Activated naive CD4-positive, alpha-beta T cell (primary cell): Measurements from ENCODE around the gene EIF4E2.
"Not testable (repeated sequence)": the region's sequence is repeated elsewhere in the genome, so short reads cannot be mapped to it uniquely, and the experiment has no call there.

ENCODE experiments used
- DNase-seq, 4 experiments: peaks; one replicate each; lab custom pipeline; 2025; lab: John Stamatoyannopoulos, UW

EIF4E2 gene

DNA sequence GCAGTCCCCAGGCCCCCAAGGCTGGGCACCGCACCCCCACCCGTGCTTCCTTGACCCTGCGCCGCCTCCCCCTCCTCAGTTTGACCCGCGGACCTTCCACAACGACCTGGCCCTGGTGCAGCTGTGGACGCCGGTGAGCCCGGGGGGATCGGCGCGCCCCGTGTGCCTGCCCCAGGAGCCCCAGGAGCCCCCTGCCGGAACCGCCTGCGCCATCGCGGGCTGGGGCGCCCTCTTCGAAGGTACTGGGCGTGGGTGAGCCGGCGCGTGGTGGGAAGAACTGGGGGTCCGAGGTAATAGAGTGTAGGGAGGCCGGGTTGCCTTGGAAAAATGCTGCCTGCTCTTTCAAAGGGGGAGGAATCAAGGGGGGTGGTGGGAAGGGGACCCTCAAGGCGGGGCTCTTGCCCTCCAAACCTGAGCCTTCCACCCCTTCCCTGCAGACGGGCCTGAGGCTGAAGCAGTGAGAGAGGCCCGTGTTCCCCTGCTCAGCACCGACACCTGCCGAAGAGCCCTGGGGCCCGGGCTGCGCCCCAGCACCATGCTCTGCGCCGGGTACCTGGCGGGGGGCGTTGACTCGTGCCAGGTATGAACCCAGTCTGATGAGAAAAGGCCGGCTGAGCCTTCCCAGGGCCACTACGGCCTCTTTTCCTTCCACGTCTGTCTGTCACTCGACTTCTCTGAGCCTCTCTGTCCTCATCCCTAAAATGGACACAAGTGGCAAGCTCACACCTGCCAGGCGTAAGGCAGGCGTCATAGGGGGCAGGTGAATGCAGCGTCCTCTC, 27.7 kb upstream of the EIF4E2 start:
- no peak for DNase-seq

DNA sequence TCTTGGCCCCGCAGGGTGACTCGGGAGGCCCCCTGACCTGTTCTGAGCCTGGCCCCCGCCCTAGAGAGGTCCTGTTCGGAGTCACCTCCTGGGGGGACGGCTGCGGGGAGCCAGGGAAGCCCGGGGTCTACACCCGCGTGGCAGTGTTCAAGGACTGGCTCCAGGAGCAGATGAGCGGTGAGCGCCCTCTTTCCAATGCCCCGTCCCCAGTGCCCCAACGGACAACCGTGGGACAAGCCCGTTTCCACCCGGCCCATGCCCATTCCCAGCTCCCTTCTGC, 27.1 kb upstream of the EIF4E2 start:
- DNase-seq: no peak

DNA sequence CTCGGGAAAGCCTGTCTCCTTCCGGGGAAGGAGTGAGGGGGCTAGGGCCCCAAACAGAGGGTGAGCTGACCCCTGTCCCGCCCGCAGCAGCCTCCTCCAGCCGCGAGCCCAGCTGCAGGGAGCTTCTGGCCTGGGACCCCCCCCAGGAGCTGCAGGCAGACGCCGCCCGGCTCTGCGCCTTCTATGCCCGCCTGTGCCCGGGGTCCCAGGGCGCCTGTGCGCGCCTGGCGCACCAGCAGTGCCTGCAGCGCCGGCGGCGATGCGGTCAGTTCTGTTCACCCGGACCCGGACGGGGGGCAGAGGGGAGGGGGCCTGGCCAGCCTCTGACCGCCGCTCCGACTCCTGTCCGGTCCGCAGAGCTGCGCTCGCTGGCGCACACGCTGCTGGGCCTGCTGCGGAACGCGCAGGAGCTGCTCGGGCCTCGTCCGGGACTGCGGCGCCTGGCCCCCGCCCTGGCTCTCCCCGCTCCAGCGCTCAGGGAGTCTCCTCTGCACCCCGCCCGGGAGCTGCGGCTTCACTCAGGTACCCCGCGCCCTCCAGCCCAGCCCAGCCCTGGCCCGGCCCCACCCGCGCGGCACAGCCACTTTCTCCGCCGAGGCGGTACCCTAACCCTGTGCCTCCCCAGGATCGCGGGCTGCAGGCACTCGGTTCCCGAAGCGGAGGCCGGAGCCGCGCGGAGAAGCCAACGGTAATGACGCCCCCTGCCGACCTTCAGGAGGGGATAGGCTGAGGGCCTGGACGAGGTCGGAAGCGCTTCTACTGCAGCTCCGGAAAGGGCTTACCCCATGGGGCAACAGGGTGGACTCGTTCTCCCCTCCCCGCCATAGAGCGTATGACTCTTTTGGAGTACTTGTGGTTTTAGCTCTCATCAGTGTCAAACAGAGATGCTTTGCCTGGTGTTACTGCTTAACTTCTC, 26.5 kb upstream of the EIF4E2 start:
- DNase-seq: no peak

DNA sequence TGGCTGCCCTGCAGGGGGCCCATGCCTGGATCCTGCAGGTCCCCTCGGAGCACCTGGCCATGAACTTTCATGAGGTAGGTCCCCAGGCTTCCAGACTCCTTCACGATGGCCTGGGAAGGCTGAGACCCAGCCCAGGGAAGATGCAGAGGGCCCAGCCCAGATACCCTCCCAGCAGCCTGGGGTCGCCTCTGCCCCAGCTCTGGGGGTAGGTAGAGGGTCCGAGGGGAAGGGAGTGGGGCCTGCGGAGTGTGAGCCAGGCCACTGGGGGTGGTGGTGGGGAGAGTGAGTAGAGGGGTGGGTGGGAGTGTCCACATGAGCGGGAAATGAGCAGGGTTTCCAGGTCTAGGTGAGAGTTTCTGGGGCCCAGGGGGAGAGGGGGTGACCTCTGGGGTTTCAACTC, 25.7 kb upstream of the EIF4E2 start:
- DNase-seq: no peak

DNA sequence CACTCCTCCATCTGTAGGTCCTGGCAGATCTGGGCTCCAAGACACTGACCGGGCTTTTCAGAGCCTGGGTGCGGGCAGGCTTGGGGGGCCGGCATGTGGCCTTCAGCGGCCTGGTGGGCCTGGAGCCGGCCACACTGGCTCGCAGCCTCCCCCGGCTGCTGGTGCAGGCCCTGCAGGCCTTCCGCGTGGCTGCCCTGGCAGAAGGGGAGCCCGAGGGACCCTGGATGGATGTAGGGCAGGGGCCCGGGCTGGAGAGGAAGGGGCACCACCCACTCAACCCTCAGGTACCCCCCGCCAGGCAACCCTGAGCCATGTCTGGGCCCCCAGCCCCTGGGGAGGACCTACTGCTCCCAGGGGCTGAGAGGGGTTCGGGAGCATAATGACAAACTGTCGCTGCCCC, 25.3 kb upstream of the EIF4E2 start:
- no peak for DNase-seq

DNA sequence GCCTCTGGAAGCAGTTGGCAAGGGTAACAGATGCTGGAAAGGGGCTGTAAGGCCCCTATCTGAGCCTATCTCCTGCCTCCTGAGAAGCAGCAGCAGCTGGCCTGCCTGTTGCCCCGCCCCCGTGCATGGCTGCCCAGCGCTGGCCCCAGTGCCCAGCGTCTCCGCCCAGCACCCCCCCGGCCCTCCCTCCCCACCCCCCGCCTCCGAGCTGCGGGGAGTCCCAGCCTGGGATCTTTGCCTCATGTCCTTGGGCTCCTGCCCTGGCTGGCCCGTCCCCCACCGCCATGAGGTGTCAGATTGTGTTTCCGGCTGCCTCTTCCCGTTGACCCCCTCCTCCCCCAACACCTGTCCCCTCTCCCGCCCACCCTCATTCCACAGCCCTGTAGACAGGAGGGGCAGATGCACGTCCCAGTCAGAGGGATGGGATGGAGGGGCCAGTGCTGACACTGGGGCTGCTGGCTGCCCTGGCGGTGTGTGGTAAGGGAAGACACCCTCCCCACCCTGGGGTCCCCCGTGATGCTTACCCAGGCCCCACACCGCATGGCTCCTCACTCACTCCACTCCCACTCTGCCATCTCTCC, 24.6 kb upstream of the EIF4E2 start, which contains the start of gene CHRND:
CHRND (plus strand) TSS at position 370 of the 581 bp plus-strand sequence; CDS start at position 426, 56 bp downstream.
- DNase-seq: no peak

DNA sequence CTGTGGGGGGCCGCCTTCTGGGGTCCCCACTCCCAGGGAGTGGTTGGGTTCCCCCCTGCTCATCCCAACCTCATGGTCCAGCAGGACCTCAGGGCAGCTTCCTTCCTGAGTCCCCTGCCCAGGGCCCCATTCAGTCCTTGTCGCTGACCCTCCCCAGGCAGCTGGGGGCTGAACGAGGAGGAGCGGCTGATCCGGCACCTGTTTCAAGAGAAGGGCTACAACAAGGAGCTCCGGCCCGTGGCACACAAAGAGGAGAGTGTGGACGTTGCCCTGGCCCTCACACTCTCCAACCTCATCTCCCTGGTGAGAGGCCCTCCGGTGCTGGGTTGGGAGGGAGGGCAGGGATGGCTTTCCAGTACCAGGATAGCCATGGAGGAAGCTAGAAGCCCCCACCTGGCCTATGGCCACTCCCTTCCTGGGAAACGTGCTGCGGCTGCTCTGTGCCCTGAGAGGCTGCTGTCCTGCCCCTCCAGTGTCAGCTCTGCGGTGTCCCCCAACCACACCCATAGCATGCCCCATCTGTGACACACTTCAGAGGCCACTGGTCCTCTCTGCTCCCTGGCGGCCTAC, 24.0 kb upstream of the EIF4E2 start:
- DNase-seq: no peak

DNA sequence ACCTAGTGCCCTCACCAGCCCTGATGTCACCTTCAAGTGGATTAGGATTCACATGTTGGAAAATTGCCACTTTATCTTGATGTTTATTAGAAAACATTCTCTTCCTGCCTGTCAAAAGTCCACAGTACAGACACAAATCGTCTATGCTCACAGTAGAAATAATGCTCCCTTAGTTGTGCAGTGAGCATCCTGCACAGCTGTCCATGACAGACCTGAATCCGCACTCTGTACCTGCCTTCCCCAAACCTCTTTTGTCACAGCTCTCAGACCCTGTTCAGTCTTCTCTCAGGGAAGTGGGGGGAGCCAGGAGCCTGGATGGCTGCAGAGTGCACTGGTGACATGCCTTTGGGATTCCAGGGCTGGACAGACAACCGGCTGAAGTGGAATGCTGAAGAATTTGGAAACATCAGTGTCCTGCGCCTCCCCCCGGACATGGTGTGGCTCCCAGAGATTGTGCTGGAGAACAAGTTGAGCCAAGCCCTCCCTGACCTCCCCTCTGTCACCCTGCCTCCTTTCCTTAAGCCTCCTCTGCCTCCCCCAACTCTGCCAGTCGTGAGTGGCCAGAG, 22.5 kb upstream of the EIF4E2 start:
- no peak for DNase-seq

DNA sequence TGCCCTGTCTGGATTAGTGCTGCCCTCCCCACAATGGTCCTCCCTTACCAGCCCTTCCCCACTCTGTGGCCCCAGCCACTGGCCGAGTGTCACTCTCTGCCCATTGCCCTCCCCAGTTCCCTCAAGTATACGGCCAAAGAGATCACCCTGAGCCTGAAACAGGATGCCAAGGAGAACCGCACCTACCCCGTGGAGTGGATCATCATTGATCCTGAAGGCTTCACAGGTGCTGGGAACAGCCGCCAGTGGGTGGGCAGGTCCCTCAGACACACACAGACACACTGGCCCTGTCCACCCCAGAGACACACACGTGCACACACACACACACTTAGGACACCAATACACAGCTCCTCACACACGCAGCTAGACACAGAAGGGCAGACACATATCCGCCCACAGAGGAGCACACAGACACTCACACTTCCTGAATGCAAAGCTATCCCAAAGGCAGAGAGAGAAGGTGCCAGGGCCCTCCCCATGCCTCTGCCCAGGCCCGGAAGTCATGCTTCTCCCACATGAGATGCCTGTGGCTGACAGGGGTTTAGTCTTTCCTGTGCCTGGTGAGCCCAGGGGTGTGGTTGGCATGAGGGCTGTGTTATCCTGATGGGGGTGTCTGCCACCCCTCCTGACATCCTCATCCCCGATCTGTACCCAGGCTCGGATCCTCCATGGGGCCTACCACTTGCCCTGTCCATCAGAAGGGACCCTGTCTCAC, 21.6 kb upstream of the EIF4E2 start:
- DNase-seq: no peak

DNA sequence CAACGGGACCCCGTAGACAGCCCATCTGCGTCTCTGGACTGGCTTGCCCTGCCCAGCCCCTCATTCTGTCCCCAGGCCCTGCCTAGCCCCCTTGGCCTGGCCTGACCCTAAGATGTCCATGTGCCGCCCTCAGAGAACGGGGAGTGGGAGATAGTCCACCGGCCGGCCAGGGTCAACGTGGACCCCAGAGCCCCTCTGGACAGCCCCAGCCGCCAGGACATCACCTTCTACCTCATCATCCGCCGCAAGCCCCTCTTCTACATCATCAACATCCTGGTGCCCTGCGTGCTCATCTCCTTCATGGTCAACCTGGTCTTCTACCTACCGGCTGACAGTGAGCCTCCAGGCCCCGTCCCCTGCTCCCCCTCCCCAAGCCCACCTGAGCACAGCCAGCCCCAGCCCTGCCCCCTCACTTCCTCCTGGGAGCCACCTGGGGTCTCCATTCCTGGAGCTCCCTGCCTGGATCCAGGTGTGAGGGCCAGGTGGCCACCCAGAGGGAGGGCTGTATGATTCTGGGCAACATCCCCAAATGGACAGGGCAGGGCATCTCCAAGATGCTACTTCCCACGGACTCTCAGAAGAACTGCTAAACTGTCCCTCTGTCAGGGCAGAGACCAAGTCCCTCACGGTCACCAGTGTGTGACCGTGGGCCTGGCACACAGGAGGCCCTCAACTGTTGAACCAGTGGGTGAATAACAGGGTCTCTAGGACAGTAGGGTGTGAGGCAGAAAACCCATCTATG, 20.5 kb upstream of the EIF4E2 start:
- no peak for DNase-seq

DNA sequence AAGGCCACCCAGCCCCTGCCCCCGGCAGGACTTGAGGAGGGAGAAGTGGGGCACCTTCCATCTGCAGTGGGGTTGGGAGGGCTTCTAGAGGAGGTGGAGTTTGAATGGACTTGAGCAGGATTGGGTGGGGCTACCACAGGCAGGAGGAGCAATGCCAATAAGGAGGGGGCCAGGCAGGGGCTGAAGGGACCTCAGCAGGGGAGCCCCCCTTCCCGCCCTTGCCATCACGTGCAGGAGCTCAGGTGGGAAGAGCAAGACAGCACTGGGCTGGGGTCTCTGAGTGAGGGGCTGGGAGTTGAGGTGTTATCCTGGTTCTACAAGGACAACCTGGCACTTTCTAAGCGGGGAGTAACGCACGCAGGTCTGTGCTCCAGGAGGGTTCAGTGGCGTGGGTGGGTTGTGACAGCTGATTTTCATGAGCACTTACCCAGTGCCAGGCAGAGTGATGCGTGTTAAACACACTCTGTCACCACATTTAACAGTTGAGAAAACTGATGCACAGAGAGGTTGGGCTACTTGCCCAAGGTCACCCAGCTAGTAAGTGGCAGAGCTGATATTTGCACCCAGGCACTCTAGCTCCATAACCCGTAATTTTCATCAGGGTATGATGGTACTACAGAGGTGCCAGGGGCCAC, 19.7 kb upstream of the EIF4E2 start:
- DNase-seq: no peak

DNA sequence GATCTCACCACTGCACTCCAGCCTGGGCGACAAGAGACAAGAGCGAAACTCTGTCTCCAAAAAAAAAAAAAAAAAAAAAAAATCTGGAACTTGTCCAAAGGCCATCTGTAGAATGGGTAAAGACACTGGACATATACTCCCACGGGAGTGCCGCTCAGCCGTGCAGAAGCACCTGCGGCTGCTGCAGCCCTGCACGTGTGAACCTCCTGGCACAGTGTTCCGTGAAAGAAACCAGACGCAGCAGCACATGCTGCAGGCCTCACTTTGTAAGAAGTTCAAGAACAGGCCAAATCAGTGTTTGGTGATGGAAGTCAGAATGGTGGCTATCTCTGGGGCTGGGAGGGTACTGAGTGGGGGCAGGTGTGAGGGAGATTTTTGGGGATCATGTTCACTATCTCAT, 18.1 kb upstream of the EIF4E2 start:
- DNase-seq: no peak

DNA sequence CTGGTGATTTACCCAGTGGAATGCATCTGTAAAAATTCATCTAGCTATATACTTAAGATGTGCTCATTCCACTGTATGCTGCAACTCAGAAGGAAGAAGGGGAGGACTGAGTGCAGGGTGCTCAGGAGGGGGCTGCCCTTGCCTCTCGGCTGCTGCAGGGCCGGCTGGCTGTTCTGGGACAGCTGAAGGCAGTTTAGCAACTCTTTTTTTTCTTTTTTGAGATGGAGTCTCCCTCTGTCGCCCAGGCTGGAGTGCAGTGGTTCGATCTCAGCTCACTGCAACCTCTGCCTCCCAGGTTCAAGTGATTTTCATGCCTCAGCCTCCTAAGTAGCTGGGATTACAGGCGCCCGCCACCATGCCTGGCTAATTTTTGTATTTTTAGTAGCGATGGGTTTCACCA, 17.7 kb upstream of the EIF4E2 start:
- not testable (repeated sequence) for DNase-seq

DNA sequence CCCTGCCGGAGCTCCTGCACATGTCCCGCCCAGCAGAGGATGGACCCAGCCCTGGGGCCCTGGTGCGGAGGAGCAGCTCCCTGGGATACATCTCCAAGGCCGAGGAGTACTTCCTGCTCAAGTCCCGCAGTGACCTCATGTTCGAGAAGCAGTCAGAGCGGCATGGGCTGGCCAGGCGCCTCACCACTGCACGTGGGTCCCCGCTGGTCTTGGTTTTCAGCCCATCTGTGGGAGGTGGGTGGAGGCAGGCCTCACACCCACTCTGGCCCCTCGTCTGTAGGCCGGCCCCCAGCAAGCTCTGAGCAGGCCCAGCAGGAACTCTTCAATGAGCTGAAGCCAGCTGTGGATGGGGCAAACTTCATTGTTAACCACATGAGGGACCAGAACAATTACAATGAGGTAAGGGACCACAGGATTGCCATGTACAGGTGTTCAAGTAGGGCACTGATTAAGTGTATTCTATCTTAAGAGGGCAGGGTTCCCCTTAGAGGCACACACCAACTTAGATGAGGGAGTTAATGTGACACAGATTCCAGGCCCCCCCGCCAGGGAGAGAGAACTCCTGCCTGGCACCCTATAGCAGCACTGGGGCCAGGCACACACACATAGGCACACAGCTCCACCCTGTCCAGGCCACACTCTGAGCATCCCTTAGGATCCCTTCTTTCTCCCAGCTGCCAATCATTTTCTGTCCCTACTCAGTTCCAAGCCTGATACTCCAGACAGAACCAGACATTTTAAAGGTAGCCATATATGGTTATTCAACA, 16.4 kb upstream of the EIF4E2 start:
- no peak for DNase-seq

DNA sequence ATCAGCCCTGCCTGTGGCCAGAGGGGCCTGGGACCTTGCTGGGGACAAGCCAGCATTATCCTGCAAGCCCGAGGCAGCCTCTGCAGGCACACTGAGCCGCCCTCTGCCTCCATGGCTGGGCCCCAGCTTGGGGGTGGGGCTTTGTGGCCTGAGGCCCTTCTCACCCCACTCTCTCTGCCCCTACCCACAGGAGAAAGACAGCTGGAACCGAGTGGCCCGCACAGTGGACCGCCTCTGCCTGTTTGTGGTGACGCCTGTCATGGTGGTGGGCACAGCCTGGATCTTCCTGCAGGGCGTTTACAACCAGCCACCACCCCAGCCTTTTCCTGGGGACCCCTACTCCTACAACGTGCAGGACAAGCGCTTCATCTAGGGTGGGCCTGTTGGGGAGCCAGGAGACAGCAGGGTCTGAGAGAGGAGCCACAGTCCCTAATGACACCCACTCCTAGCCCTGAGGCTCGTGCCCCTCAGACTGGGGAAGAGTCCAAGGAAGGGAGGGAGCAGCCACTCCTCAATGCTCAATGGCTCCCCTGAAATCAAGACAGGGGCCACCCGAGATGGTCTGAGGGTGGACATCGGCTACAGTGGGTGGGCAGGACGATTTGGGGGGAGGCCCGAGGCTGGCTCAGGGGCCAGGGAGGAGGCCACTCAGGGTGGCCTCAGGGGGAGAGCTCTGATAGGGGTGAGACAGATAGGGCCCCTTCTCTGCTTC, 15.4 kb upstream of the EIF4E2 start:
- DNase-seq: no peak

DNA sequence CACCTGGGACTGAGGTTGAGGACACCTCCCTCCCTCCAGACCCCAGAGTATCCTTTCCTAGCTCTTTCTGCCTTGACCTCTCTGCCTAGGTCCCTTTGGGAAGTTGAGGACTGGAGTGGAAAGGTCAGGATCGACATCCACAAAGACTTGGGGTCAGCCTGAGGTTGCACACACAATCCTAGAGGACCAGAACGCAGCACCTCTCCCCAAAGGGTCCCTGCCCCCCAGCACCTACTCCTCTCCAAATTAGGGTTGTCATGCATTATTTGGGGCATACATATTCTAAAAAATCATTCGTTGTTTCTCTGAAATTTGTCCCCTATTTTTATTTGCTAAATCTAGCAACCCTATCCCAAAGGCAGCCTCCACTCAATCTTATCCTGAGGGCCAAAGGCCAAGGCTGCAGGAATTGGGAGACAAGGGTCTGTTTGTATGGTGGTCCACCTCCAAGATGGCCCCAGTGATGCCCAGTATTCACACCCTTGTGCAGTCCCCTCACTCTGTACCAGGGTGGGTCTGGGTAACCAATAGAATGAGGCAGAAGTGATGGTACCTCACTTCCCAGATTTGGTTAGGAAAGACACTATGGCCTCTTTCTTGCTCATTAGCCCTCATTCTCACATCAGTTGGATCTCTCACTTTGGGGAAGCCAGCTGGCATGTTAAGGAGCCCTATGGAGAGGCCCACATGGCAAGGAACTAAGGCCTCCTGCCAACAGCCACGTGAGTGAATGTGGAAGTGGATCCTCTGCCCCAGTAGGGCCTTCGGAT, 14.5 kb upstream of the EIF4E2 start:
- no peak for DNase-seq

DNA sequence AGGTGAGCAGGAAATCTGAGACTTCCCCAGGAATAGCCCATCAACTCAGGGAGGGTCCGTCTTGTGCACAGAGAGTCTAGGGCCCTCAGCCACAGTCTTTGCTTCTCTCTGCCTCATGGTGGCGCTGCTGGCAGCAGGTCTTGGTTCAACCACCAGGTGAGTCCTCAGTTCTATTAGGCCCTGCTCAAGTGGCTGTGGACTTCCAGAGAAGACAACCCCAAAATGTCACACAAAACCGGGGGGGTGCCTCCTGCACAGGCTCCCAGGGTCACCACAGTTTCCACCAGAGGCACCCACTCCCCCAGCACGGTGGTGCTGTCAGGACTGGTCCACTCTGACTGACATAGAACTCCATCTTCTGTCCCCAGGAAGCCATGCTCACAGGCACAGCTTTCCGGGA, 13.4 kb upstream of the EIF4E2 start:
- DNase-seq: no peak

DNA sequence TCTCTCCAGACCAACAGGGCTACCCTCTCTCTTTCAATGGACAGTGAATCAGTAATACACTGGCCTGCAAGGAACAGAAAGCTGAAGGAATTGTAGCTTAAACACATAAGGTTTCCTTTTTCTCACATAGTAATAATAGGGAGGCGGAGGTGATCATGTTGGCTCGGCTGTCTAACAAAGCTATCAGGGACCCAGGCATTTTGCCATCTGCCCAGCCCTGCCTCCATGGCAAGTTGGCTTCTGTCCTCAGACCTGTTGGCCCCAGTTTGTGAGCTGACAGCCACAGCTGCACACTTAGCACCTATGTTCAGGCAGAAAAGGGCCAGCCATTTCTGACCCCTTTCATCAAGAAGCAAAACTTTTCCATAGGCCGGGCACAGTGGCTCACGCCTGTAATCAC, 13.0 kb upstream of the EIF4E2 start:
- no peak for DNase-seq
